ENCODE results near the gene PIK3CA.

- TF ChIP-seq EZH2 (IDR thresholded peaks at IDR 0.05; ENCODE audit: low read depth, unreplicated experiment) (no peak), CREB1 (CRISPR knock-in tag; IDR thresholded peaks at IDR 0.05; ENCODE audit: low read depth) (no peak), EZH2phosphoT487 (IDR thresholded peaks at IDR 0.05; ENCODE audit: unreplicated experiment) (no peak), JUNB (IDR thresholded peaks at IDR 0.05; ENCODE audit: unreplicated experiment) (no peak), POLR2AphosphoS5 (IDR thresholded peaks at IDR 0.05; ENCODE audit: low read depth) (no peak), REST (IDR thresholded peaks at IDR 0.05; ENCODE audit: unreplicated experiment) (no peak), ETS1 (IDR thresholded peaks at IDR 0.05) (no peak), STAT1 (IDR thresholded peaks at IDR 0.05; ENCODE audit: unreplicated experiment) (no peak), NANOG (IDR thresholded peaks at IDR 0.05; ENCODE audit: borderline replicate concordance) (no peak)
- TF ChIP-seq, protein P1, sequence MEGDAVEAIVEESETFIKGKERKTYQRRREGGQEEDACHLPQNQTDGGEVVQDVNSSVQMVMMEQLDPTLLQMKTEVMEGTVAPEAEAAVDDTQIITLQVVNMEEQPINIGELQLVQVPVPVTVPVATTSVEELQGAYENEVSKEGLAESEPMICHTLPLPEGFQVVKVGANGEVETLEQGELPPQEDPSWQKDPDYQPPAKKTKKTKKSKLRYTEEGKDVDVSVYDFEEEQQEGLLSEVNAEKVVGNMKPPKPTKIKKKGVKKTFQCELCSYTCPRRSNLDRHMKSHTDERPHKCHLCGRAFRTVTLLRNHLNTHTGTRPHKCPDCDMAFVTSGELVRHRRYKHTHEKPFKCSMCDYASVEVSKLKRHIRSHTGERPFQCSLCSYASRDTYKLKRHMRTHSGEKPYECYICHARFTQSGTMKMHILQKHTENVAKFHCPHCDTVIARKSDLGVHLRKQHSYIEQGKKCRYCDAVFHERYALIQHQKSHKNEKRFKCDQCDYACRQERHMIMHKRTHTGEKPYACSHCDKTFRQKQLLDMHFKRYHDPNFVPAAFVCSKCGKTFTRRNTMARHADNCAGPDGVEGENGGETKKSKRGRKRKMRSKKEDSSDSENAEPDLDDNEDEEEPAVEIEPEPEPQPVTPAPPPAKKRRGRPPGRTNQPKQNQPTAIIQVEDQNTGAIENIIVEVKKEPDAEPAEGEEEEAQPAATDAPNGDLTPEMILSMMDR (conservative IDR thresholded peaks at IDR 0.05; ENCODE audit: low read depth in 2 of 2) = no peak
Observed at GRCh38 chr3:179181993-179182551, 33.9 kb downstream of the PIK3CA start.
